ENCODE data around the gene LVRN.
A peak's percentile ranks its signal among the peaks of the same experiment; 100 is the strongest.

Gene LVRN

DNA sequence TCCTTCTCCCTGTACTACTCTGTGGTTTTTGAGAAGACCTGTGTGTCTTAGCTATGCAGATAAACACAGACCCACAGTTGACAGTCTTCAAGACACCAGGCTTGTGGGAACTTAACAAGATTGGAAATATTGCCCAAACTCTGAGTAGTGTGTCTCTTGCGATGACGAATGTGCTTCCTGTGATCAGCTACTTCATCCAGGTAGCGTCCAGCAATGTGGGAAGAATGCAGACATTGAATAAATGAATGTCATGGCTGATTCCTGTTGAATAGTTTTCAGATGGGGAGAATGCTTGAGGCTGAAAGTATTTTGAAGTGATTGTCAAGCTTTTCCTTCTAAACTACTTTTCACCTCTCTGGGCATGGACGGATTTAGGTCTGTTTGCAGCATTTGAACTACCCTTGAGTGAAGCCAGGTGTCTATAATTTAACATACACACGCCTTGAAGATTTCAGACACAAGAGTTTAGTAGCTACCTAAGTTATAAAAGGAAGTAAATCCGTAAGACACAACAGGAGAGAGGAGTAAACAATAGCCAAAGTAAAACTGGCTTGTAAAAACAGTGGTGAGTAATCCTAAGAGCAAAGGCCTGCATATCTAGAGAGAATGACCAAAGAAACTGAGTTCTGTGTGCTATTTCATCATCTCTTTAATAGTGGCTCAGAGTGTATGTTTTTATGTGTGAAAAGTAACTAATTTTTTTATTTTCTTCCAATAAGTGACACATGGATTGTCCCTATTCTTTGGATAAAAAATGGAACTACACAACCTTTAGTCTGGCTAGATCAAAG lies 40.0 kb downstream of the LVRN start:
- peak; percentile 67 for DNase-seq (ENCODE audit: low read depth)
- H3K4me3 ChIP-seq (ENCODE audit: low read depth, low read length), result no peak overlapping the region
- TF ChIP-seq, protein P1, sequence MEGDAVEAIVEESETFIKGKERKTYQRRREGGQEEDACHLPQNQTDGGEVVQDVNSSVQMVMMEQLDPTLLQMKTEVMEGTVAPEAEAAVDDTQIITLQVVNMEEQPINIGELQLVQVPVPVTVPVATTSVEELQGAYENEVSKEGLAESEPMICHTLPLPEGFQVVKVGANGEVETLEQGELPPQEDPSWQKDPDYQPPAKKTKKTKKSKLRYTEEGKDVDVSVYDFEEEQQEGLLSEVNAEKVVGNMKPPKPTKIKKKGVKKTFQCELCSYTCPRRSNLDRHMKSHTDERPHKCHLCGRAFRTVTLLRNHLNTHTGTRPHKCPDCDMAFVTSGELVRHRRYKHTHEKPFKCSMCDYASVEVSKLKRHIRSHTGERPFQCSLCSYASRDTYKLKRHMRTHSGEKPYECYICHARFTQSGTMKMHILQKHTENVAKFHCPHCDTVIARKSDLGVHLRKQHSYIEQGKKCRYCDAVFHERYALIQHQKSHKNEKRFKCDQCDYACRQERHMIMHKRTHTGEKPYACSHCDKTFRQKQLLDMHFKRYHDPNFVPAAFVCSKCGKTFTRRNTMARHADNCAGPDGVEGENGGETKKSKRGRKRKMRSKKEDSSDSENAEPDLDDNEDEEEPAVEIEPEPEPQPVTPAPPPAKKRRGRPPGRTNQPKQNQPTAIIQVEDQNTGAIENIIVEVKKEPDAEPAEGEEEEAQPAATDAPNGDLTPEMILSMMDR (conservative IDR thresholded peaks at IDR 0.05; ENCODE audit: low read depth, low read length), result no peak

- H3K4me3 ChIP-seq (ENCODE audit: low read depth, low read length), result no peak overlapping the region
- TF ChIP-seq, protein P1 (conservative IDR thresholded peaks at IDR 0.05; ENCODE audit: low read depth, low read length), result no peak
- DNase-seq (ENCODE audit: low read depth), result no peak
These were observed 42.0 kb downstream of the LVRN start for GRCh38 chr5:116004248-116004647.

- DNase-seq (ENCODE audit: low read depth), result no peak
These were observed 47.5 kb downstream of the LVRN start for GRCh38 chr5:116009806-116010205.

DNA sequence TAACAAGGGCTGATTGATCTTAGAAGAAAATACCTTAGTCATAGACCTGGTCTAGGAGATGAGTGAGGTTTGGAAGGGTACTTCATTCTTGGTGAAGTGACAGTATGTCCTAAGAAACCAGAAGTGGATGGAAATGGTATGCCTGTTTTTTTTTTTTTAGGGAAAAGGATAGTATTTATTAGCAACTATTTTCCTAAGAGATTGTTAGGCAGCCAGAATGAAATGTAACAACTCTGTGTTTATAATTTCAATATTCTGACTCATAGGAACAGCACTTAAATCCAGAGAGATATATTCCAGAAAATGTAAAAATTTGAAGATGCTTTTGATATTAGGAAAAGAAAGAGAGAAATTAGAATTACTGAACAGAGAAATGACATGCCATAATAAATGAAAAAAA lies 48.8 kb downstream of the LVRN start:
- peak; percentile 50 for DNase-seq (ENCODE audit: low read depth)
- TF ChIP-seq, protein P1 (conservative IDR thresholded peaks at IDR 0.05; ENCODE audit: low read depth, low read length), result no peak
- H3K4me3 ChIP-seq (ENCODE audit: low read depth, low read length), result no peak overlapping the region

More at GRCh38 chr5:116009806-116010205, 47.5 kb downstream of the LVRN start:
- H3K4me3 ChIP-seq (ENCODE audit: low read depth, low read length), result no peak overlapping the region
- TF ChIP-seq, protein P1 (conservative IDR thresholded peaks at IDR 0.05; ENCODE audit: low read depth, low read length), result no peak

GRCh38 chr5:116013207-116013785 lies 51.0 kb downstream of the LVRN start:
- no peak for DNase-seq (ENCODE audit: low read depth)
- no peak overlapping the region for H3K4me3 ChIP-seq (ENCODE audit: low read depth, low read length)
- TF ChIP-seq, protein P1 (conservative IDR thresholded peaks at IDR 0.05; ENCODE audit: low read depth, low read length), result no peak

- TF ChIP-seq, protein P1 (conservative IDR thresholded peaks at IDR 0.05; ENCODE audit: low read depth, low read length), result no peak
- no peak overlapping the region for H3K4me3 ChIP-seq (ENCODE audit: low read depth, low read length)
- no peak for DNase-seq (ENCODE audit: low read depth)
These were observed 51.7 kb downstream of the LVRN start for GRCh38 chr5:116013936-116014335.
